PFSK-1 (cell line): Measurements from ENCODE around the gene NECTIN4.

Experiments
- FOXP2 ChIP-seq: optimal IDR thresholded peaks from 2 replicates; pipeline ENCODE3; 2011; ENCODE audit warnings: borderline replicate concordance, control low read depth, inconsistent platforms; ENCODE audit not compliant: insufficient read depth; ENCODE audit errors: extremely low read length, extremely low read depth
- POLR2AphosphoS5 ChIP-seq: IDR thresholded peaks from 2 replicates; pipeline ENCODE4 v1.6.1; 2012; ENCODE audit warnings: low read depth, mild to moderate bottlenecking, control low read depth, low read length, moderate library complexity
- REST ChIP-seq, 2 experiments: IDR thresholded peaks; 2 replicates each; pipeline versions ENCODE4 v1.6.1 to v1.8.0; 2011 to 2012; ENCODE audit warnings: low read depth in 2 of 2, low read length in 2 of 2, control low read depth in 1 of 2, inconsistent platforms in 1 of 2, mild to moderate bottlenecking in 1 of 2, moderate library complexity in 1 of 2; ENCODE audit not compliant: insufficient read depth in 1 of 2
- SIN3A ChIP-seq: IDR thresholded peaks from 2 replicates; pipeline ENCODE4 v1.6.1; 2012; ENCODE audit warnings: mild to moderate bottlenecking, low read length, moderate library complexity, borderline replicate concordance; ENCODE audit not compliant: insufficient read depth
- TAF1 ChIP-seq: IDR thresholded peaks from 2 replicates; pipeline ENCODE4 v1.6.1; 2012; ENCODE audit warnings: low read length, control low read depth, borderline replicate concordance; ENCODE audit not compliant: insufficient read depth

Gene NECTIN4

DNA sequence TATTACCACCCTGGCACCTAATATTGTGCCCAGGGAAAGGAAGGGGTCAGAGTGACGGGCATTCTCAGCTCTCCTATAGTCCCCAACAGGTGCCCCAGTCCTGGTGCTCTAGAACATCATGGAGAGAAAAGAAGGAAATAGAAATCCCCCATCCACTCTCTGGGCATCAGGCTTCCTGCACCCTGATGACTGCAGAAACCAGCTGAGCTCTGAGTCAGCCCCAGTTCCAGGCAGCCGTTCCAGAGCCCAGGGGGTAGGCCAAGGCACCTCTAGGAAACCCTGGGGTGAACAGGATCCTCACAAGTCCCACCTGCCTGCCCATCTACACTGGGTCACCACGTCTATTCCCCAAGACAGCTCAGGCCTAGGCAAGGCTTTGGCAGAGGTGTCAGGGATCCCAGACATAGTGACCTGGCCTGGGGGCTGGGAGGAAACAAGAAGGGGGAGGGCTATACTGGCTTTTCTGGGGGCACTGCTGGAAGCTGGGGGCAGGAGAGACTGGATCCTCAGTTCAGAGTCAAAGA is 709 bp downstream of the NECTIN4 start:
- TF ChIP-seq POLR2AphosphoS5 (no peak), FOXP2 (no peak), SIN3A (no peak), TAF1 (no peak), REST (IDR thresholded peaks at IDR 0.05; ENCODE audit: insufficient read depth in 1 of 2, low read depth in 2 of 2, low read length in 2 of 2) (no peak)

- TF ChIP-seq SIN3A (no peak), POLR2AphosphoS5 (no peak), TAF1 (no peak), REST (IDR thresholded peaks at IDR 0.05; ENCODE audit: insufficient read depth in 1 of 2, low read depth in 2 of 2, low read length in 2 of 2) (no peak)
These were observed 2.9 kb downstream of the NECTIN4 start for GRCh38 chr1:161086457-161086856.

DNA sequence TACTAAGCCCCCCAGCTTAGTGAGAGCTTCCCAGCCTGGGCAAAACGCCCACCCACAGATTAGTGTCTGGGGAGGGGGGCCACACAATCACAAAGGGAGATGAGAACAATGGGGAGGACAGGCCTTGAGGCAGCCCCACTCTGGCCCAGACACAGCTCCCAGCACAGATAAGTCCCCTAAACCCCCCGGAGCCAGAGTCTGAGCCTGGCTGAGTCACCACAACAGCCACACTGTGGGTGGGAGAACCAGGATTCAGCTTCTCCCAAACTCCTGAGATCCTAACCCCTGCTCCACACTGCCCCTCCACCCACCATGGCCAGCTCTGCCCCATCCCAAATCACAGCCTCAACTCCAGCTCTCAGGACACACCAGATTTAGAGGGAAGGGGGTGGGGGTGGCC is 4.2 kb downstream of the NECTIN4 start:
- TF ChIP-seq SIN3A, result no peak
- TF ChIP-seq POLR2AphosphoS5, result no peak
- no peak for TF ChIP-seq FOXP2
- no peak for TF ChIP-seq REST (IDR thresholded peaks at IDR 0.05; ENCODE audit: insufficient read depth in 1 of 2, low read depth in 2 of 2, low read length in 2 of 2)
- TF ChIP-seq TAF1, result no peak

DNA sequence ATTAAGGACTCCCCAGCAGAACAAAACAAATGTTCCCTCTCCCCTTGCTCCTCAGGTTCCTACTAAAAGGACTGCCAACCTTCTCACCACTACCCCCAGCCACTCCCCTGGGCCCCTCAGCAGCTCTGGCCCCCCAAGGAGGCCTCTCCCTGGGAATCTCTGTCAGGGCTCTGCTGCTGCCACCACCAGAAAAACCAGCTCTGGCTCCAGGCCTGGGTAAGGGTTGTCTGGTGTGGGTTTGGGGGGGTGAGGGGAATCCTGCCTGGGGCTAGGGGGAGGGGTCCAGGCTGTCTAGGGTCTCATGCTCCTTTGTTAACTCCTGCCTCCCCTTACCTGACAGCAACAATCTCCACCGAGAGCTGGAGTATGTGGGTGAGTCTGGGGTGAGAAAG is 4.8 kb downstream of the NECTIN4 start:
- TF ChIP-seq FOXP2, result no peak
- no peak for TF ChIP-seq REST (IDR thresholded peaks at IDR 0.05; ENCODE audit: insufficient read depth in 1 of 2, low read depth in 2 of 2, low read length in 2 of 2)
- TF ChIP-seq TAF1, result no peak
- no peak for TF ChIP-seq SIN3A
- TF ChIP-seq POLR2AphosphoS5, result no peak
